ENCODE results near the gene C1QTNF4.
"Not testable (repeated sequence)": the region's sequence is repeated elsewhere in the genome, so short reads cannot be mapped to it uniquely, and the experiment has no call there.

The C1QTNF4 gene

DNA sequence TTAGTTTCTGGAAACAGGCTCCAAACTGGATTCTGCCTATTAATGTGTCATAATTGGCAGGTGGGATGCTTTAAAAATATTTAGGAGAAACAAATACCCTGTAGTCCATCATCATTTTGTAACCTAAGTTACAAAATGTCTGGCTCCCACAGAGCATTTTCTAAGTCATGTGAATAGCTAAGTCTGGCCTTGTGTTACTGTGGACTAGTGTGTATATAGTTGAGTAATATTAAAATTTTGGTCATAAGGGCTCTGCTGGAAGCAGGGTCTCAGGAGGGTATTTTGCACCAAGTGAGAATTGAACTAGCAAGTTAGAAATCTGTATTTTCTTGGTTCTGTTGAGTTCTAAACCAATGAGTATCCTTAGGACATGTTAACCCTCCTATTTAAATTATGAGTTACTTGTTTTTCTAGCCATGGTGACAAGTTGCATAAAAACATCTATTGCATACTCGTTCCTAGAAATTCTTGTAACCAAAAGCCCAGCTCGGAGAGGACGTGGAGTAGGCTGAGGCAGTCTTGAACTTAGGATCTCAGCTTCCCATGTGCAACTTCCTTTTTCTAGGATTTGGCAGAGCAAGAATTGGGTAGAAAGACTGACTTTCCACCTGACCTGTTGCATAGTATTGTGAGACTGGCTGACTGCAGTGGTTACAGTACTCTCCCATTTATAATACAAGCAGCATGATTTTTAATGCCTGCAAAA lies 23.4 kb downstream of the C1QTNF4 start:
- FAIRE-seq, result no peak
- DNase-seq (ENCODE audit: insufficient read length, low spot score), result no peak

DNA sequence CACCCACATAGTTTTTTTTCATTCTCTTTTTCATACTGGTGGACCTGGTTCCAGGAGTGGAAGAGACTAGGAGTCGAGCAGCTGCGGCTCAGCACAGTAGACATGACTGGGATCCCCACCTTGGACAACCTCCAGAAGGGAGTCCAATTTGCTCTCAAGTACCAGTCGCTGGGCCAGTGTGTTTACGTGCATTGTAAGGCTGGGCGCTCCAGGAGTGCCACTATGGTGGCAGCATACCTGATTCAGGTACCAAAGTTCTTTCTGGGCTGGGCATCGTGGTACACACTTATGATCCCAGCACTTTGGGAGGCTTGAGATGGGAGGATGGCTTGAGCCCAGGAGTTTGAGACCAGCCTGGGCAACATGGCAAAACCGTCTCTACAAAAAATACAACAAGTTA lies 24.6 kb downstream of the C1QTNF4 start:
- FAIRE-seq (no peak), DNase-seq (ENCODE audit: insufficient read length, low spot score) (no peak)

DNA sequence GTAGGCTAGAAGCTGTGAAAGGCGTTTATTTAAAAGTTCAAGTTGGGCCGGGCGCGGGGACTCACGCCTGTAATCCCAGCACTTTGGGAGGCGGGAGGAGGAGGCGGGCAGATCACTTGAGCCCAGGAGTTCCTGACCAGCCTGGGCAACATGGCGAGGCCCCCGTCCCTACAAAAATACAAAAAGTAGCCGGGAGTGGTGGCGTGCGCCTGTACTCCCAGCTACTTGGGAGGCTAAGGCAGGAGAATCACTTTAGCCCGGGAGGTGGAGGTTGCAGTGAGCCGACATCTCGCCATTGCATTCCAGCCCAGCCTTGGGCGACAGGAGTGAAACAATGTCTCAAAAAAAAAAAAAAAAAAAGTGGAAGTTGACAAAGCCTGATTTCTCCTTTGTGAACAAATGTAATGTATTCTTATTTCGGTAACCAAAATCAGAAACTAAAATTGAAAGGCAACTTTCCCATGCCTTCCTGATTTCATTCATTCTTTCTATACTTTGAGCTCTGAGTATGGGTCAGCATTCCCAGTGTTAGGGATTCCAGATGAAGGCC lies 28.0 kb downstream of the C1QTNF4 start:
- no peak for FAIRE-seq

DNA sequence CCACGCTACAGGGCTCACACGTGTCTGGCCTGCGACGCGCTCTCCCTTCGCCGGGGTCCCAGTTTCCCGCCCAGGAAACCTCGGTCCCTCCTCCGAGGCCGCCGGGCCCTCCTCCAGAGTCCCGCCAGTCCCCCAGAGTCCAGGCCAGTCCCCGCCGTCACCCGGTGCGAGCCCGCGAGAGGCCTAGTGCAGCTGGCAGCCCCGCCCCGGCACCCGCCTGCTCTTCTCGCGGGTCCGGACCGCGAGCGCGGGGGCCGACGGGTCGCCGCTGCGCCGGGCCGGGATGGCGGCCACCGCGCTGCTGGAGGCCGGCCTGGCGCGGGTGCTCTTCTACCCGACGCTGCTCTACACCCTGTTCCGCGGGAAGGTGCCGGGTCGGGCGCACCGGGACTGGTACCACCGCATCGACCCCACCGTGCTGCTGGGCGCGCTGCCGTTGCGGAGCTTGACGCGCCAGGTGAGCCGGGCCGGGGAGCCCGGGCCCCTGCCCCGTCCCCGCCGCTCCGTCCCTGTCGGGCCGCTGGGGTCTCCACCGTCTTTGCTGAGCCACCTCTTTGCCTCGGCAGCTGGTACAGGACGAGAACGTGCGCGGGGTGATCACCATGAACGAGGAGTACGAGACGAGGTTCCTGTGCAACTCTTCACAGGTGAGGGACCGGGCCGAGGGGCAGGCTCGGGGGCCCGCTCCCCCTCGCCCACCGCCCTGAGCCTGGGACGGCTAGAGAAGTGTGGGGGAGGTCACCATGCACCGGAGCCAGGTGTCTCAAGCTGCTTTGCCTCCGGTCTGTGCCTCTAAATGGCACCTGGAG lies 28.7 kb downstream of the C1QTNF4 start, which contains the start of gene PTPMT1:
PTPMT1 (plus strand) TSS at position 260 of the 809 bp plus-strand sequence; CDS start at position 284, 24 bp downstream.
- DNase-seq (ENCODE audit: insufficient read length, low spot score), result peak; percentile 72
- FAIRE-seq, result no peak

More for the DNA sequence above, 28.0 kb downstream of the C1QTNF4 start:
- DNase-seq (ENCODE audit: insufficient read length, low spot score), result no peak

DNA sequence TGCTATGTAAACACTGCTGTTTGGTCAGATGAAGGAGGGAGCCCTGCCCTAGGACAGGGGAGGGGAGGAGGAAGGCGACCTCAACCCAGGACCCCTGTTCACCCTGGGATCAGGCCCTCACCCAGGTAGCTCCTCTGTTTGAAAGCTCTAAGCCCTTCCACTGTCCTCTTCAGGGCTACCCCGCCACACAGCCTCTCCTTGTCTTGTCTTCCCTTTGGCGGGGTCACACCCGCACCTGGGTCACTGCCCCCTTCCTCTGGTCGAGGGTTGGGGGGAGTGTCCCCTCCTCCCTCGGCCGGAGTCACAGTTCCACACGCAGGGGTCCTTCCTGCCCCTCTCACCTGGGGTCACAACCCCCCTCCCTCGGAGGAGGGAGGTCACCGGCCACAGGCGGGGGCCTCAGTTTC lies 29.3 kb downstream of the C1QTNF4 start:
- FAIRE-seq (no peak), DNase-seq (ENCODE audit: insufficient read length, low spot score) (no peak)

DNA sequence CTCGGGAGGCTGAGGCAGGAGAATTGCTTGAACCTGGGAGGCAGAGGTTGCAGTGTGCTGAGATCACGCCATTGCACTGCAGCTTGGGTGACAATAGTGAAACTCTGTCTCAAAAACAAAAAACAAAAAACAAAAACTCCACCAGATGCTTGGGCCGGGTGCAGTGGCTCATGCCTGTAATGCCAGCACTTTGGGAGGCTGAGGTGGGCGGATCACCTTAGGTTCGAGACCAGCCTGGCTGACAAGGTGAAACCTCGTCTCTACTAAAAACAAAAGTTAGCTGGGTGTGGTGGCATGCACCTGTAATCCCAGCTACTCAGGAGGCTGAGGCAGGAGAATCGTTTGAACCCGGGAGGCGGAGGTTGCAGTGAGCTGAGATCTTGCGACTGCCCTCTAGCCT lies 29.8 kb downstream of the C1QTNF4 start:
- not testable (repeated sequence) for FAIRE-seq; DNase-seq (ENCODE audit: insufficient read length, low spot score)

DNA sequence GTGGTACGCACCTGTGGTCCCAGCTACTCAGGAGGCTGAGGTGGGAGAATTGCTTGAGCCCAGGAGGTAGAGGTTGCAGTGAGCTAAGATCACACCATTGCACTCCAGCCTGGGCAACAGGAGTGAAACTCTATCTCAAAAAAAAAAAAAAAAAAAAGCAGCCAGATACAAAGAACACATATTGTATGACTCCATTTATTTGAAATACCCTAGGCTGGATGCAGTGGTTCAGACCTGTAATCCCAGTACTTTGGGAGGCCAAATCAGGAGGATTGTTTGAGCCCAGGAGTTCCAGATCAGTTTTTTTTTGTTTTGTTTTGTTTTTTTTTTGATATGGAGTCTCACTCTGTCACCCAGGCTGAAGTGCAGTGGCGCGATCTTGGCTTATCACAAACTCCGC lies 31.8 kb downstream of the C1QTNF4 start:
- DNase-seq (ENCODE audit: insufficient read length, low spot score); FAIRE-seq: not testable (repeated sequence)

DNA sequence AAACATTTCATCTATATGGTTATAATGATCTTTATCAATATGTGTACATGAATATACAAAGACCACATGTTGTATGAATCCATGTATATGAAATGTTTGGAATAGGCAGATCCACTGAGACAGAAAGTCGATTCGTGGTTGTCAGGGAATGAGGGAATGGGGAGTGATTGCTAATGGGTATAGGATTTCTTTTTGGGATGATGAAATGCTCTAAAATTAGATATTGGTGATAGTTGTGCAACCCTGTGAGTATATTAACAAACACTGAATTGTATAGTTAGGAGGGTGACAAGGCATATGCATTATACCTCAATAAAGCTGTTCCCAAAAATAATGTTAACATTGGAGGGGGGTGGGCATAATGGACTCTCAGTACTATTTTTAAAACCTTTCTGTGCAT lies 33.8 kb downstream of the C1QTNF4 start:
- no peak for DNase-seq (ENCODE audit: insufficient read length, low spot score)
- no peak for FAIRE-seq

DNA sequence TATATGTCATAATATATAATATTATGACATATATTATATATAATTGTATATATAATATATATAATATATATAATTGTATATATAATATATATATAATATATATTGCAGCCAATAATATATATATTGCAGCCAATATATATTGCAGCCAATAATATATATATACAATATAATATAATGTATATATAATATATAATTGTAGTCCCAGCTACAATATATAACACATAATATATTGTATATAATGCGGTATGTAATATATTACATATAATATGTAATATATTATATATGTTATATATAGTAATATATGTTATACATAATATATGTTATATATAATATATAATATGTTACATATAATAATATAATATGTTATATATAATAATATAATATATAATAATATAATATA lies 35.5 kb downstream of the C1QTNF4 start:
- FAIRE-seq, result no peak

DNA sequence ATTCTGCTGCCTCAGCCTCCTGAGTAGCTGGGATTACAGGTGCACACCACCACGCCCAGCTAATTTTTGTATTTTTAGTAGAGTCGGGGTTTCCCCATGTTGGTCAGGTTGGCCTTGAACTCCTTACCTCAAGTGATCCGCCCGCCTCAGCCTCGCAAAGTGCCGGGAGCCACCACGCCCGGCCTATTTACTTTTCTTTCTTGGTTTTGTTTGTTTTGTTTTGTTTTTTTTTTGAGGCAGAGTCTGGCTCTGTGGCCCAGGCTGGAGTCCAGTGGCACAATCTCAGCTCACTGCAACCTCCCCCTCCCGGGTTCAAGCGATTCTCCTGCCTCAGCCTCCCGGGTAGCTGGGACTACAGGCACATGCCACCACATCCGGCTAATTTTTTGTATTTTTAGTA lies 37.2 kb downstream of the C1QTNF4 start:
- FAIRE-seq; DNase-seq (ENCODE audit: insufficient read length, low spot score): not testable (repeated sequence)

More for the DNA sequence above, 35.5 kb downstream of the C1QTNF4 start:
- DNase-seq (ENCODE audit: insufficient read length, low spot score), result no peak

DNA sequence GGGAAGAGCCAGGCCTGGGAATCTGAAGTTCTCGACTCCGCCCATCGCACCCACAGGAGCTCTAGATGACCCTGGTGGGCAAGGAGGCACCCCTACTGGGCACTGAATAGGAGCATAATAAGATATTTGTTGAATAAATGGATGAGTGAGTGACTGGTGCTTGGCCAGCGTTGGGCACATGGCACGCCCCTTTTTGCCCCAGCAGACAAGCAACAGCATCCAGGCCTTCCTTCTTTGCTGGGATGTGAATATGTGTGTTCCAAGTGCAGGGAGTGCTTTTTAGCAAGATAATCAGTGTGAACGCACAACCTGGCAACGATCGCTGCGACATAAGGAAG lies 40.8 kb downstream of the C1QTNF4 start:
- no peak for DNase-seq (ENCODE audit: insufficient read length, low spot score)

DNA sequence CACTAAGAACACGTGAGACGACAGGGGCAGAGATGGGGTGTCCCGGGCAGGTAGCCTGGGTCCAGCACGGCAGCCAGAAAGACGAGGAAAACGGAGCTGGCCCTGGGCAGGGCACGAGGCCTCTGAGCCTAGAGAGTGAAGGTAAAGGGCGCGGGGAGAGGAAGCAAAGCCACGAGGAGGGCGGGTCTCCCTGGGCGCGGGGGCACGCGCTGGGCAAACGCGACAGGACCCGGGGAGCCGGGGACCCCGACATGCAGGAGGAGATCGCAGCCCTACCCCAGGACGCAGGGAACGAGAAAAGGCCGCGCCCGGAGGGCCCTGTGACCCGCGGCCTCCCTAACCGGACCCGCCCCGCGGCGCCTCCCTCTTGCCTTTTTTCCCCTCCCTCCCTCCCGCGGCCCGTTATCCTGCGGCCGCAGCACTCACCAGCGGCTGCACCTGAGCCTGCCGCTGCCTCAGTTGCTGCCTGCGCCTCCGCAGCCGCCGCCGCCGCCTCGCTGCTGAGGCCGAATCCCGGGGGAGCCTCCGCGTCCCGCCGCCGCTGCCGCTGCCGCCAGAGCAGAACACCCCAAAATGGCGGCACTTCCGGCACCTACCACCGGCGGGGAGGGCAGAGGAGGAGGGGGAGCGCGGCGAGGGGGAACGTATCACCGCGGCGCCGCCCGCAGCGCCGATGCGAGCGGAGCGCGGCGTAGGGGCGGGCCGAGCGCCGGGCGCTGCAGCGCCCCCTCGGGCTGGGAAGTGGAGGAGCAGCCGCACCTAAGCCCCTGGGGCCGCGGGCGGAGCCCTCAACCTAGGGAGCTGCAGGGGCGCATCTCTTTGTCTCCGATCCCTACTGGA lies 41.4 kb downstream of the C1QTNF4 start, which contains the start of gene CELF1:
CELF1 (minus strand) TSS at position 567 of the 840 bp plus-strand sequence. CDS start 53,609 bp downstream, outside the sequence.
- FAIRE-seq, result peak; percentile 74
- peak; percentile 83 for DNase-seq (ENCODE audit: insufficient read length, low spot score)

More for the DNA sequence above, 40.8 kb downstream of the C1QTNF4 start:
- no peak for FAIRE-seq

DNA sequence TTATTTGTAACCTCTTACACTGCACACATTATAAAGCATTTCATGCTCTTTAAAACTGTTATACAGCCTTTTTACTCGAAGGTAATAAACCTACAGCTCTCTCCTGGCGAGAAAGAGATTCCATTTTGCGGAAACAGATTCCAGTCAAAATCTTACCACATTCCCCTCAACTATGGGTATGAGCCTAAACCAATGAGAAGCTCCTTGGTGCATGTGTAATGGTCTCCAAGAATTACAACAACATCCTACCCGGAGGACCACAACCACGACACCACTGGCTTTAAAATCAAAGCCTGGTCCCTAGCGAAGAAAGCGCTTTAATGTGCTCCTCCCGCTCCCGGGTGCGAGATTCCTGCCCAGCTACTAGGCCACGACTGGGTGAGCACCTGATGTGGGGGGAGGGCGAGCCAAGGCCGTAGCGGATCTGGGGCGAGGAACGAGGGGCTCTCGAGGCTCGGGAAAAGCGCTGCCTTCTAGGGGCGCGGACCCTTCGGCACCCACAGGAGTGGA lies 42.1 kb downstream of the C1QTNF4 start:
- DNase-seq (ENCODE audit: insufficient read length, low spot score), result no peak
- no peak for FAIRE-seq

DNA sequence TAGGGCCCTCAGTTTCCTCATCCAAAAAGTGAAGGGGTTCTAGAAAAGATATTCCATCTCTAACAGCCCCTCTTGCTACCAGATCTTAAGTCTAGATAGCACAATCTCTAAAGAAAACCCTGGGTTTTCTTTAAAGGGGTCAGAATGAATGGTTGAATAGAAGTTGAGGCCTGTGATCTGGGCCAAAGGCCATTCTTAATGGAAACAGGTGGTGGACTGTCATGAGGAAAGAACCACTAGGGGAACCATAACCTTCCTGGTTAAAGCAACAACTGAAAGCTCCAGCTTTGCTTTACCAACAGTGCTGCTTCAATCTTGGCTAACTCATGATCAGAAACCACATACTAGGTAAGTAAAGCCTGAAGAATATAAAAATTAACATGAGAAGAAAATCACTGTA lies 43.1 kb downstream of the C1QTNF4 start:
- no peak for FAIRE-seq
- no peak for DNase-seq (ENCODE audit: insufficient read length, low spot score)

DNA sequence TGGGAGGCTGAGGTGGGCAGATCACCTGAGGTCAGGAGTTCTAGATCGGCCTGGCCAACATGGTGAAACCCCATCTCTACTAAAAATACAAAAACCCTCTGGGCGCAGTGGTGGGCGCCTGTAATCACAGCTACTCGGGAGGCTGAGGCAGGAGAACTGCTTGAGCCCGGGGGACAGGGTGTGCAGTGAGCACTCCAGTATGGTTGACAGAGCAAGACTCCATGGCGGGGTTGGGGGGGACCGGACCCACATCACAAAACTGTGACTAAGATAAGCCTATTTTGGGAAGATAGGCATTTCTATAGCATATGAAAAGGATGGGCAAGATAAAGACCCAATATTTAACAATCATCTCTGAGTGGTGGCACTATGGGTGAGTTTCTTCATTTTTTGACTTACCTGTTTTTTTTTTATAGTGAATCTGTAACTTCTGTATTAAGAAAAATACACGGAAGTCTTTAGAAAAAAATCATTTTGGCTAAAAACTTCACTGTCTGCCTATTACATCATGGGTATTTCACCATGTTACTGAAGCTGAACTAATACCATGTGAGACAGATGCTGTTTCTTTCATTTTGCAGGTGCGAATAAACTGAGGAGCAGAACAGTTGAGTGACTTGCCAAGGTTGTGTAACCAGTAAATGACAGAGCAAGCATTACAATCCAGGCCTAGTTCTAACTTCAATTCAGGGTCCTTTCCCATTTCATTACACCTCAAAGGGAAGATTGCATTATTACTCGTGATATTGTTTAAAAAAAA lies 43.7 kb downstream of the C1QTNF4 start:
- DNase-seq (ENCODE audit: insufficient read length, low spot score) (no peak), FAIRE-seq (no peak)

DNA sequence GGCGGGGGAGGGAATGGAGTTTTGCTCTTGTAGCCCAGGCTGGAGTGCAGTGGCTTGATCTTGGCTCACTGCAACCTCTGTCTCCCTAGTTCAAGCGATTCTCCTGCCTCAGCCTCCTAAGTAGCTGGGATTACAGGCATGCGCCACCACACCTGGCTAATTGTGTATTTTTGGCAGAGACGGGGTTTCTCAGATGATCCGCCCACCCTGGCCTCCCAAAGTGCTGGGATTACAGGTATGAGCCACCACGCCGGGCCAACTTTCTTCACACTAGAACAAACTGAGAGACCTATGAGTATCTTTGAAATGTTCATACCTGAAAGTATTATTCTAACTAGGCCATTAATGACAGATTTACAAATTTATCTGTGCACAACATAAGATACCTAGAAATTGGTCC lies 47.9 kb downstream of the C1QTNF4 start:
- FAIRE-seq; DNase-seq (ENCODE audit: insufficient read length, low spot score): not testable (repeated sequence)

DNA sequence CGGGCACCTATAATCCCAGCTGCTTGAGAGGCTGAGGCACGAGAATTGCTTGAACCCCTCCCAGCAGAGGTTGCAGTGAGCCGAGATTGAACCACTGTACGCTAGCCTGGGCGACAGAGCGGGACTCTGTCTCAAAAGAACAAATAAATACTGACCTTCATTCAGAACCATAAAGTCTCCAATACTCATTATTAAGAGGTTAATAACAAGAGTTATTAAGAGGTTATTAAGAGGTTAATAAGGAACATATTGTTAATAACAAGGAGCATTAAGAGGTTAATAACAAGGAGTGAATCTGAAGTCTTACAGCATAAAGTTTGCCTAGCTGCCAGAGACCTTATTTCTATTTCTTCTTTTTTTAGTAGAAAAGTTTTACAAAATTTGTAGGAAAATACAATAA lies 48.9 kb downstream of the C1QTNF4 start:
- DNase-seq (ENCODE audit: insufficient read length, low spot score) (no peak), FAIRE-seq (no peak)

DNA sequence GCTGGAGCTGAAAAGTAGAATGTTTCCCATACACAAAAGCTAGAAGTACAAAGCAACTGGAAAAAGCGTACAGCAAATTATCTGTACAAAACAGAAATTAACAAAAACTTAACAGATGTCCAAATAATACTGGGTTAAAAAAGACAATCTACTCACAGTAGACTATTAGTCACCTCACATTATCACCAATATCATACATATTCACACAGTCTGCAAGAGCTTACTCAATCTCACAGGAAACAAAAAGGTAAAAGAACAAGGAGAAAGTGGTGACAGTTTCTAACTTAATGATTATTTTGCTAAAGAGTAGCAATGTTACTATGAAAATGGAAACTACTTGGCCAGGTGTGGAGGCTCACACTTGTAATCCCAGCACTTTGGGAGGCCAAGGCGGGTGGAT lies 53.1 kb downstream of the C1QTNF4 start:
- no peak for FAIRE-seq
- DNase-seq (ENCODE audit: insufficient read length, low spot score), result no peak

DNA sequence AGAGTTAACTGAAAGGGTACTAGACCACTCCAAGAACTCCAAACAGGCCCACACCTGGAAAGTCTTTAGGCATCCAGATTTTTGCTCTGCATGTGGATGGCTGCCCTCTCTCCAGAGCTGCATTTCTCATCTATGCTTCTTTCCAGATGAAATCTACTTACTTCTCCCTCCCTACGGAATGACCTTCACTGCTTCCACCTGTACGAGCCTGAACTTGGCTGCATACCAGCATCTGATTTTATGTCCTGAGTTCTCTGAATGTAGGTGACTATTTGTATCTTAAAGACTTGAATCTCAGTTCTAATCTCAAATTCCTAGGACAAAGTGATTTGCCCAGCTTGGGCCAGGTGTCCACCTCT lies 54.6 kb downstream of the C1QTNF4 start:
- DNase-seq (ENCODE audit: insufficient read length, low spot score) (no peak), FAIRE-seq (no peak)

All from HTR-8/SVneo (cell line).